NT2/D1 (cell line): ENCODE measurements around the gene SFTPB.

ENCODE experiments used
- SUZ12 ChIP-seq: IDR thresholded peaks from 2 replicates; pipeline ENCODE4 v1.6.1; 2011; ENCODE audit not compliant: insufficient read length, insufficient read depth; ENCODE audit errors: extremely low read depth
- ZNF274 ChIP-seq: IDR thresholded peaks from 2 replicates; pipeline ENCODE4 v1.6.1; 2011; ENCODE audit warnings: mild to moderate bottlenecking, low read depth, low read length

DNA sequence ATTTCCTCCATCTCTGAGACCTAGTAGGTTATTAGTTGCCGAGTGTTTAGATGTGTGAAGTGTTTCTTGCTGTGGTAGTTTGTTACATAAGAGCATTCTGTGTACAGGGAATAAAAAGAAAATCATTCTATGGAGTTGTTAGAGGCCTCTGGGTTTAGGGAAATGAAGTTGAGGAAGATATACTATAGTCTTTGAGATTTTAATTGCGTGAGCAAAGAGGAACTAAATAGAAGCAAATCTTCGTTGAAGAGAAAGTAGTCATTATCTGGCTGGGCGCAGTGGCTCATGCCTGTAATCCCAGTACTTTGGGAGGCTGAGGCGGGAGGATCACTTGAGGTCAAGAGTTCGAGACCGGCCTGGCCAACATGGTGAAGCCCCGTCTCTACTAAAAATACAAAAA, 33.0 kb downstream of the SFTPB start:
- no peak for TF ChIP-seq ZNF274
- no peak for TF ChIP-seq SUZ12
